Measurements from ENCODE around the gene SMIM10.
"Not testable (repeated sequence)": the region's sequence is repeated elsewhere in the genome, so short reads cannot be mapped to it uniquely, and the experiment has no call there.

SMIM10 gene

GRCh38 chrX:134990801-134991481 lies at the start of gene SMIM10:
TSS of gene SMIM10 (plus strand) at chrX:134990991. CDS start at chrX:134991096, 105 bp downstream.
- no peak for DNase-seq (ENCODE audit: low read depth in 1 of 2, low spot score in 1 of 2)

- DNase-seq (ENCODE audit: low read depth in 1 of 2, low spot score in 1 of 2): not testable (repeated sequence)
These were observed 44.4 kb upstream of the SMIM10 start for GRCh38 chrX:134946364-134946763.

GRCh38 chrX:134948333-134949241 lies 42.2 kb upstream of the SMIM10 start:
- no peak for DNase-seq (ENCODE audit: low read depth in 1 of 2, low spot score in 1 of 2)

GRCh38 chrX:134949271-134949670 lies 41.5 kb upstream of the SMIM10 start:
- no peak for DNase-seq (ENCODE audit: low read depth in 1 of 2, low spot score in 1 of 2)

GRCh38 chrX:134957836-134958235 lies 33.0 kb upstream of the SMIM10 start:
- no peak for DNase-seq (ENCODE audit: low read depth in 1 of 2, low spot score in 1 of 2)

GRCh38 chrX:134960366-134960765 lies 30.4 kb upstream of the SMIM10 start:
- not testable (repeated sequence) for DNase-seq (ENCODE audit: low read depth in 1 of 2, low spot score in 1 of 2)

GRCh38 chrX:134963041-134963440 lies 27.8 kb upstream of the SMIM10 start:
- DNase-seq (ENCODE audit: low read depth in 1 of 2, low spot score in 1 of 2): no peak

- DNase-seq (ENCODE audit: low read depth in 1 of 2, low spot score in 1 of 2): no peak
These were observed 21.1 kb upstream of the SMIM10 start for GRCh38 chrX:134969726-134970125.

- DNase-seq (ENCODE audit: low read depth in 1 of 2, low spot score in 1 of 2): no peak
These were observed 18.9 kb upstream of the SMIM10 start for GRCh38 chrX:134971926-134972325.

GRCh38 chrX:134975516-134975915 lies 15.3 kb upstream of the SMIM10 start:
- DNase-seq (ENCODE audit: low read depth in 1 of 2, low spot score in 1 of 2): no peak

- no peak for DNase-seq (ENCODE audit: low read depth in 1 of 2, low spot score in 1 of 2)
These were observed 8.9 kb upstream of the SMIM10 start for GRCh38 chrX:134981910-134982309.

GRCh38 chrX:134982748-134983147 lies 8.0 kb upstream of the SMIM10 start:
- no peak for DNase-seq (ENCODE audit: low read depth in 1 of 2, low spot score in 1 of 2)

- no peak for DNase-seq (ENCODE audit: low read depth in 1 of 2, low spot score in 1 of 2)
These were observed 5.3 kb upstream of the SMIM10 start for GRCh38 chrX:134985479-134985878.

GRCh38 chrX:134990475-134990800 lies 353 bp upstream of the SMIM10 start:
- no peak for DNase-seq (ENCODE audit: low read depth in 1 of 2, low spot score in 1 of 2)

- DNase-seq (ENCODE audit: low read depth in 1 of 2, low spot score in 1 of 2): no peak
These were observed 6.9 kb downstream of the SMIM10 start for GRCh38 chrX:134997646-134998045.

GRCh38 chrX:134998246-134998645 lies 7.5 kb downstream of the SMIM10 start:
- DNase-seq (ENCODE audit: low read depth in 1 of 2, low spot score in 1 of 2): no peak

GRCh38 chrX:134999469-134999868 lies 8.7 kb downstream of the SMIM10 start:
- DNase-seq (ENCODE audit: low read depth in 1 of 2, low spot score in 1 of 2): no peak

- no peak for DNase-seq (ENCODE audit: low read depth in 1 of 2, low spot score in 1 of 2)
These were observed 9.7 kb downstream of the SMIM10 start for GRCh38 chrX:135000516-135000915.

- peak; percentile 72 to 73 for DNase-seq (ENCODE audit: low read depth in 1 of 2, low spot score in 1 of 2)
These were observed 13.3 kb downstream of the SMIM10 start for GRCh38 chrX:135003876-135004623.

GRCh38 chrX:135006187-135006586 lies 15.4 kb downstream of the SMIM10 start:
- DNase-seq (ENCODE audit: low read depth in 1 of 2, low spot score in 1 of 2): no peak

- no peak for DNase-seq (ENCODE audit: low read depth in 1 of 2, low spot score in 1 of 2)
These were observed 18.3 kb downstream of the SMIM10 start for GRCh38 chrX:135009057-135009610.

Data from stimulated activated CD4-positive, alpha-beta T cell treated with anti-CD3 and anti-CD28 coated beads, Interleukin-15, amount 100 ng/mL, for 1 hour (primary cell).